Ascending aorta (tissue), 2 donors: ENCODE measurements around the gene EXOC3L1. TPM values are rescaled to one million over a fixed set of nuclear protein-coding genes. Genes with fewer than 3 reads are reported as not detected.

Source experiments
- DNase-seq, 2 donors: peaks; one replicate each; pipeline ENCODE4 v3.0.0-alpha.2; 2019; ENCODE audit warnings: low spot score in 2 of 2
- H3K27ac ChIP-seq, 2 donors: fragments of 200-600 bp; sonication (generic); one replicate each; pipeline ENCODE4 v1.5.1; 2016 to 2017; ENCODE audit warnings: mild to moderate bottlenecking in 1 of 2
- H3K27me3 ChIP-seq: fragments of 200-600 bp; sonication (generic); one replicate; pipeline ENCODE4 v1.5.1; 2017
- H3K36me3 ChIP-seq, 2 donors: fragments of 200-600 bp; sonication (generic); one replicate each; pipeline ENCODE4 v1.5.1; 2016
- H3K4me1 ChIP-seq, 2 donors: fragments of 200-600 bp; sonication (generic); one replicate each; pipeline ENCODE4 v1.5.1; 2016 to 2017; ENCODE audit warnings: mild to moderate bottlenecking in 1 of 2
- H3K4me3 ChIP-seq, 2 donors: fragments of 200-600 bp; sonication (generic); one replicate each; pipeline ENCODE4 v1.5.1; 2016 to 2017; ENCODE audit warnings: mild to moderate bottlenecking in 1 of 2
- H3K9me3 ChIP-seq, 2 donors: fragments of 200-600 bp; sonication (generic); one replicate each; pipeline ENCODE4 v1.5.1; 2016
- CTCF ChIP-seq, 3 experiments: fragments of 200-600 bp in 2 of 3; fragments of 450-650 bp in 1 of 3; sonication (generic) in 2 of 3; IDR thresholded peaks; one replicate each; pipeline ENCODE4 v1.5.1; 2016 to 2019; ENCODE audit warnings: antibody characterized with exemption in 3 of 3, mild to moderate bottlenecking in 1 of 3, moderate library complexity in 1 of 3
- intact Hi-C: fragments of 100-400 bp; cut with DNase I; formaldehyde crosslinking; loops from one replicate; pipeline ENCODE4 v1.15.1; 2023
- total RNA-seq: library from RNA; depleted of rRNA; stranded (reverse); fragments of >200 nt; gene quantifications from one replicate; pipeline ENCODE4 v1.1.0, GENCODE V29; 2016

Gene EXOC3L1
- total RNA-seq, 1 donor from 2014 or later: 11.2 TPM

- Histone ChIP-seq H3K4me3 (no peak overlapping the region), H3K4me1 (no peaks in the 10 kb centered on the region), H3K27ac (no peak overlapping the region), H3K9me3 (no peaks in the 10 kb centered on the region), H3K36me3 (peaks cover 81 to 90% of the 10 kb centered on the region in 2 donors), H3K27me3 (no peaks in the 10 kb centered on the region)
- intact Hi-C loops: no loop called here
- no peak for DNase-seq
- no peak for TF ChIP-seq CTCF (IDR thresholded peaks at IDR 0.05)
Observed at GRCh38 chr16:67137605-67138004, 52.3 kb downstream of the EXOC3L1 start.

Other genes with a start within 250 kb of the EXOC3L1 start
- gene CES3, start 228.9 kb downstream of the EXOC3L1 start, total RNA-seq: not detected
- gene CES4A, start 201.5 kb downstream of the EXOC3L1 start, total RNA-seq: 0.11 TPM
- 59.1 TPM for gene CBFB, start 161.0 kb downstream of the EXOC3L1 start, total RNA-seq
- gene PHAF1, start 80.2 kb downstream of the EXOC3L1 start, total RNA-seq: 4.5 TPM
- gene B3GNT9, start 39.1 kb downstream of the EXOC3L1 start, total RNA-seq: 40.7 TPM
- gene TRADD, start 30.2 kb downstream of the EXOC3L1 start, total RNA-seq: 27.7 TPM
- 46.1 TPM for gene FBXL8, start 30.2 kb downstream of the EXOC3L1 start, total RNA-seq
- gene HSF4, start 25.4 kb downstream of the EXOC3L1 start, total RNA-seq: 64.9 TPM
- 87.6 TPM for gene NOL3, start 19.6 kb downstream of the EXOC3L1 start, total RNA-seq
- 18.9 TPM for gene MATCAP1, start 6.2 kb downstream of the EXOC3L1 start, total RNA-seq
- gene E2F4, start 2.0 kb upstream of the EXOC3L1 start, total RNA-seq: 114 TPM
- not detected for gene ELMO3, start 9.0 kb upstream of the EXOC3L1 start, total RNA-seq
- 8.3 TPM for gene TMEM208, start 37.0 kb upstream of the EXOC3L1 start, total RNA-seq
- 20.2 TPM for gene FHOD1, start 57.3 kb upstream of the EXOC3L1 start, total RNA-seq
- gene SLC9A5, start 58.8 kb upstream of the EXOC3L1 start, total RNA-seq: 13.5 TPM
- gene PLEKHG4, start 89.4 kb upstream of the EXOC3L1 start, total RNA-seq: 3.7 TPM
- not detected for gene KCTD19, start 136.6 kb upstream of the EXOC3L1 start, total RNA-seq
- gene LRRC36, start 136.7 kb upstream of the EXOC3L1 start, total RNA-seq: not detected
- 2.8 TPM for gene TPPP3, start 203.4 kb upstream of the EXOC3L1 start, total RNA-seq
- 82.7 TPM for gene ZDHHC1, start 226.3 kb upstream of the EXOC3L1 start, total RNA-seq
- 2.4 TPM for gene HSD11B2, start 241.0 kb upstream of the EXOC3L1 start, total RNA-seq